ENCODE results near the gene PSMD14.
"Not testable (repeated sequence)": the region's sequence is repeated elsewhere in the genome, so short reads cannot be mapped to it uniquely, and the experiment has no call there.

The PSMD14 gene

GRCh38 chr2:161327582-161327981 lies 19.4 kb downstream of the PSMD14 start:
- H3K4me1 ChIP-seq, result peaks cover 3% of the 10 kb centered on the region
- H2AFZ ChIP-seq, result no peak overlapping the region
- H3K4me3 ChIP-seq (ENCODE audit: low read depth, low read length), result no peak overlapping the region
- H3K27me3 ChIP-seq (ENCODE audit: control insufficient read depth, insufficient read depth, low read length), result no peaks in the 10 kb centered on the region
- H3K9me3 ChIP-seq (ENCODE audit: control insufficient read depth, low read length), result no peaks in the 10 kb centered on the region
- H3K9ac ChIP-seq, result no peak overlapping the region
- H3K27ac ChIP-seq, result no peak overlapping the region
- H3K79me2 ChIP-seq, result peaks cover 8% of the 10 kb centered on the region
- TF ChIP-seq, protein P1, sequence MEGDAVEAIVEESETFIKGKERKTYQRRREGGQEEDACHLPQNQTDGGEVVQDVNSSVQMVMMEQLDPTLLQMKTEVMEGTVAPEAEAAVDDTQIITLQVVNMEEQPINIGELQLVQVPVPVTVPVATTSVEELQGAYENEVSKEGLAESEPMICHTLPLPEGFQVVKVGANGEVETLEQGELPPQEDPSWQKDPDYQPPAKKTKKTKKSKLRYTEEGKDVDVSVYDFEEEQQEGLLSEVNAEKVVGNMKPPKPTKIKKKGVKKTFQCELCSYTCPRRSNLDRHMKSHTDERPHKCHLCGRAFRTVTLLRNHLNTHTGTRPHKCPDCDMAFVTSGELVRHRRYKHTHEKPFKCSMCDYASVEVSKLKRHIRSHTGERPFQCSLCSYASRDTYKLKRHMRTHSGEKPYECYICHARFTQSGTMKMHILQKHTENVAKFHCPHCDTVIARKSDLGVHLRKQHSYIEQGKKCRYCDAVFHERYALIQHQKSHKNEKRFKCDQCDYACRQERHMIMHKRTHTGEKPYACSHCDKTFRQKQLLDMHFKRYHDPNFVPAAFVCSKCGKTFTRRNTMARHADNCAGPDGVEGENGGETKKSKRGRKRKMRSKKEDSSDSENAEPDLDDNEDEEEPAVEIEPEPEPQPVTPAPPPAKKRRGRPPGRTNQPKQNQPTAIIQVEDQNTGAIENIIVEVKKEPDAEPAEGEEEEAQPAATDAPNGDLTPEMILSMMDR (IDR thresholded peaks at IDR 0.05), result no peak
- no peak overlapping the region for H3K4me2 ChIP-seq (ENCODE audit: low read length)
- no peaks in the 10 kb centered on the region for H3K36me3 ChIP-seq (ENCODE audit: control insufficient read depth, insufficient read depth, low read length)

DNA sequence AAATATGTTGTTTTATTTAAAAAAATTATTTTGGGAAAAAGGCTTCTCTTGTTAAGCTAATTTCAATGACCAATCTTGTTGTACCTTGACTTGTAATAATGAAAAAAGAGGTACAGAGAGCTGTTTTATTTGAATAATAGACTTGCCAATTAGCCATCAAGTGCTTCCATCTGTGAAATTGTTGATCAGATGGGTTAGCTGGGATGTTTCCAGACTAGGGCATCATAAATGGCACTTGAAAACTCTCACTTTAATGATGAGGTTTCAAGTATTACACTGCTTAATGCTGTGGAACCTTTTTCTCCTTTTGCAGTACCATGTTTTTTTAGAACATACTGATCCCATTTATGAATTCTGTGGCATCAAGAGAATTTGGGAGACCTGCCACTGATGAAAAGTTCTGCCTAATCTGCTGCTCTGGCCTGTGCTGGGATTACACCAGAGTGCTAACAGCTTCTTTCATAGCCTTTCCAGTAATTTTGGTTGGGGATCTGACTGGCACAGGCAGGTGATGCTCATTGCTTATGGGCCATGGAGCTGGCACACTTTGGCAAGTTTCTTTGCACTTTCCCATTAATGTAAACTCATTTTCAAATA lies 24.2 kb downstream of the PSMD14 start:
- Histone ChIP-seq H3K27me3 (ENCODE audit: control insufficient read depth, insufficient read depth, low read length) (no peaks in the 10 kb centered on the region), H2AFZ (no peak overlapping the region), H3K4me2 (ENCODE audit: low read length) (no peak overlapping the region), H3K9ac (no peak overlapping the region), H3K4me3 (ENCODE audit: low read depth, low read length) (no peak overlapping the region), H3K79me2 (peaks cover 20% of the 10 kb centered on the region), H3K4me1 (no peaks in the 10 kb centered on the region), H3K27ac (no peak overlapping the region), H3K9me3 (ENCODE audit: control insufficient read depth, low read length) (no peaks in the 10 kb centered on the region), H3K36me3 (ENCODE audit: control insufficient read depth, insufficient read depth, low read length) (no peaks in the 10 kb centered on the region)
- TF ChIP-seq, protein P1 (IDR thresholded peaks at IDR 0.05), result no peak

- Histone ChIP-seq H3K36me3 (ENCODE audit: control insufficient read depth, insufficient read depth, low read length) (no peaks in the 10 kb centered on the region), H3K27ac (no peak overlapping the region), H2AFZ (no peak overlapping the region), H3K4me2 (ENCODE audit: low read length) (no peak overlapping the region), H3K4me1 (no peaks in the 10 kb centered on the region), H3K9me3 (ENCODE audit: control insufficient read depth, low read length) (no peaks in the 10 kb centered on the region), H3K79me2 (peaks cover 20% of the 10 kb centered on the region), H3K4me3 (ENCODE audit: low read depth, low read length) (no peak overlapping the region), H3K9ac (no peak overlapping the region), H3K27me3 (ENCODE audit: control insufficient read depth, insufficient read depth, low read length) (no peaks in the 10 kb centered on the region)
- TF ChIP-seq, protein P1 (IDR thresholded peaks at IDR 0.05), result no peak
Observed at GRCh38 chr2:161335626-161336025, 27.4 kb downstream of the PSMD14 start.

DNA sequence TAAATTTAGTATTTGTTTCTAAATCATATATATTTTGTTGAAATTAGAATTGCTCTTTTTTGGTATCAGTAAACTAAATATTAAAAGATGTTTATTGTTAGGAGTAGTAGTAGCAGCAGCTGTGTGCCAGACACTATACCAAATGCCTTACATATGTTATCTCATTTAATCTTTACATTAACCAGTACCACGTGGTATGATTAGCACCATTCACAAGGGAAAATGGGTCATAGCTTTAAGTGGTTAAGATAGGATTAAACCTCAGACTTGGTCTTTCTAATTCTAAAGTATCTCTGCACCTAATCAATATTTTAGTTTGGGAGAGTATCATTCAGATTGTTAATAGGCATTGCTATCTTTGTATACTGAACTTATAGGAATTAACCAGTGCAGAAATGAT lies 29.0 kb downstream of the PSMD14 start:
- Histone ChIP-seq H3K9me3 (ENCODE audit: control insufficient read depth, low read length) (no peaks in the 10 kb centered on the region), H3K36me3 (ENCODE audit: control insufficient read depth, insufficient read depth, low read length) (no peaks in the 10 kb centered on the region), H3K4me1 (no peaks in the 10 kb centered on the region), H3K79me2 (peaks cover 16% of the 10 kb centered on the region), H3K27ac (no peak overlapping the region), H3K4me3 (ENCODE audit: low read depth, low read length) (no peak overlapping the region), H3K9ac (no peak overlapping the region), H2AFZ (no peak overlapping the region), H3K4me2 (ENCODE audit: low read length) (no peak overlapping the region), H3K27me3 (ENCODE audit: control insufficient read depth, insufficient read depth, low read length) (no peaks in the 10 kb centered on the region)
- TF ChIP-seq, protein P1 (IDR thresholded peaks at IDR 0.05), result no peak

DNA sequence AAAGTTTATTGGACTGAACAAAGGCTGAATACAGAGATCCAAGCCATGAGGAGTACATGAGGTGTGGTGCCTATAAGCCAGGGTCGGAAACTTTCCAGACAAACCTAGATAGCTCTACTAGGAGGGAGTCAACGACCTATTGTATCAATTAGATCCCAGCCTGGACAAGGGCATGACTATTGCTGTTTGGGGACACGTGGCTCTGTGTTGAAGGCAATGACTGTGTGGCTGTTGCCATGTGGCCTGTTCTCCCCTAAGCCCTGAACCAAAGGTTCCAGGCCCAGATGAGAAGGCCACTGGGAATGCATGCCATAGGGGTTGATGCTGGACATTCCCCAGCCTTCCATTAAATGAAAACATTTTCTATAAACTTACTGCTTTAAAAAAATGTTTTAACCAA lies 31.3 kb downstream of the PSMD14 start:
- not testable (repeated sequence) for H3K27me3 ChIP-seq (ENCODE audit: control insufficient read depth, insufficient read depth, low read length); H3K27ac ChIP-seq; H2AFZ ChIP-seq; H3K4me1 ChIP-seq; H3K36me3 ChIP-seq (ENCODE audit: control insufficient read depth, insufficient read depth, low read length); H3K9ac ChIP-seq; H3K9me3 ChIP-seq (ENCODE audit: control insufficient read depth, low read length); H3K4me3 ChIP-seq (ENCODE audit: low read depth, low read length); H3K4me2 ChIP-seq (ENCODE audit: low read length)
- peaks cover 15% of the 10 kb centered on the region for H3K79me2 ChIP-seq

- peaks cover 18% of the 10 kb centered on the region for H3K79me2 ChIP-seq
- H2AFZ ChIP-seq; H3K4me1 ChIP-seq; H3K9me3 ChIP-seq (ENCODE audit: control insufficient read depth, low read length); H3K27me3 ChIP-seq (ENCODE audit: control insufficient read depth, insufficient read depth, low read length); H3K4me3 ChIP-seq (ENCODE audit: low read depth, low read length); H3K36me3 ChIP-seq (ENCODE audit: control insufficient read depth, insufficient read depth, low read length); H3K4me2 ChIP-seq (ENCODE audit: low read length); H3K27ac ChIP-seq; H3K9ac ChIP-seq: not testable (repeated sequence)
Observed at GRCh38 chr2:161340930-161341413, 32.7 kb downstream of the PSMD14 start.

Measured in parathyroid adenoma (tissue), 2 donors.